HEK293T (cell line): ENCODE measurements around the gene NPC1.

Experiments used
- BHLHE40 ChIP-seq: fragments of 450-650 bp; IDR thresholded peaks from 2 replicates; pipeline ENCODE4 v1.6.1; 2016; ENCODE audit warnings: mild to moderate bottlenecking, moderate library complexity, borderline replicate concordance
- ELF4 ChIP-seq: fragments of 450-650 bp; IDR thresholded peaks from 2 replicates; pipeline ENCODE4 v1.6.1; 2017; ENCODE audit warnings: antibody characterized with exemption
- FOXK2 ChIP-seq: fragments of 450-650 bp; IDR thresholded peaks from 2 replicates; pipeline ENCODE4 v1.6.1; 2016; ENCODE audit warnings: mild to moderate bottlenecking
- FOXM1 ChIP-seq: fragments of 450-650 bp; IDR thresholded peaks from 2 replicates; pipeline ENCODE4 v1.6.1; 2017; ENCODE audit warnings: mild to moderate bottlenecking, borderline replicate concordance
- LEF1 ChIP-seq: fragments of 450-650 bp; IDR thresholded peaks from 2 replicates; pipeline ENCODE4 v1.6.1; 2017; ENCODE audit warnings: mild to moderate bottlenecking, borderline replicate concordance
- NFRKB ChIP-seq: fragments of 450-650 bp; IDR thresholded peaks from 2 replicates; pipeline ENCODE4 v1.6.1; 2016; ENCODE audit warnings: mild to moderate bottlenecking, moderate library complexity
- SP1 ChIP-seq: fragments of 450-650 bp; IDR thresholded peaks from 2 replicates; pipeline ENCODE4 v1.6.1; 2017
- TARDBP ChIP-seq: fragments of 450-650 bp; IDR thresholded peaks from 2 replicates; pipeline ENCODE4 v1.6.1; 2016
- ZNF384 ChIP-seq: fragments of 450-650 bp; IDR thresholded peaks from 2 replicates; pipeline ENCODE4 v1.6.1; 2016

- no peak for TF ChIP-seq FOXM1
- TF ChIP-seq SP1, result no peak
- TF ChIP-seq BHLHE40, result no peak
- no peak for TF ChIP-seq TARDBP
- TF ChIP-seq ZNF384, result no peak
- TF ChIP-seq NFRKB, result no peak
- no peak for TF ChIP-seq FOXK2
- TF ChIP-seq LEF1, result no peak
- TF ChIP-seq ELF4, result no peak
Measured at GRCh38 chr18:23540867-23541266, 45.4 kb downstream of the NPC1 start.
